ELR (cell line): Measurements from ENCODE around the gene LRBA.

Experiments used
- DNase-seq: peaks from one replicate; pipeline ENCODE4 v3.0.0-alpha.2; 2015; ENCODE audit warnings: low read depth

The LRBA gene

GRCh38 chr4:150874338-150875226, 140.5 kb downstream of the LRBA start:
- DNase-seq: no peak

- peak; percentile 87 for DNase-seq
Observed at GRCh38 chr4:150867148-150867547, 147.9 kb downstream of the LRBA start.

GRCh38 chr4:150863456-150863855, 151.6 kb downstream of the LRBA start:
- no peak for DNase-seq

- no peak for DNase-seq
Observed at GRCh38 chr4:150862829-150863228, 152.3 kb downstream of the LRBA start.

- no peak for DNase-seq
Observed at GRCh38 chr4:150859453-150859852, 155.6 kb downstream of the LRBA start.

GRCh38 chr4:150855981-150856510, 159.0 kb downstream of the LRBA start:
- DNase-seq: no peak

- DNase-seq: no peak
Observed at GRCh38 chr4:150854600-150854999, 160.5 kb downstream of the LRBA start.

GRCh38 chr4:150853882-150854281, 161.2 kb downstream of the LRBA start:
- no peak for DNase-seq

GRCh38 chr4:150852216-150852615, 162.9 kb downstream of the LRBA start:
- DNase-seq: no peak

- peak; percentile 39 for DNase-seq
Observed at GRCh38 chr4:150849016-150849415, 166.1 kb downstream of the LRBA start.

- DNase-seq: no peak
Observed at GRCh38 chr4:150828159-150828558, 186.9 kb downstream of the LRBA start.

- no peak for DNase-seq
Observed at GRCh38 chr4:150827226-150827625, 187.9 kb downstream of the LRBA start.

- DNase-seq: no peak
Observed at GRCh38 chr4:150826306-150826705, 188.8 kb downstream of the LRBA start.

- DNase-seq: no peak
Observed at GRCh38 chr4:150822407-150822806, 192.7 kb downstream of the LRBA start.

- no peak for DNase-seq
Observed at GRCh38 chr4:150821641-150822040, 193.4 kb downstream of the LRBA start.

- DNase-seq: no peak
Observed at GRCh38 chr4:150820409-150820808, 194.7 kb downstream of the LRBA start.

- DNase-seq: peak; percentile 33
Observed at GRCh38 chr4:150818661-150819060, 196.4 kb downstream of the LRBA start.

GRCh38 chr4:150817804-150818528, 197.1 kb downstream of the LRBA start:
- DNase-seq: no peak

GRCh38 chr4:150817017-150817416, 198.1 kb downstream of the LRBA start:
- no peak for DNase-seq

GRCh38 chr4:150816491-150816890, 198.6 kb downstream of the LRBA start:
- DNase-seq: no peak

GRCh38 chr4:150814873-150815272, 200.2 kb downstream of the LRBA start:
- peak; percentile 10 for DNase-seq

GRCh38 chr4:150805183-150806025, 209.7 kb downstream of the LRBA start:
- no peak for DNase-seq
